Gastroesophageal sphincter (tissue), 4 donors: ENCODE measurements around the gene SYNGR3. TPM values are rescaled to one million over a fixed set of nuclear protein-coding genes. Genes with fewer than 3 reads are reported as not detected.
A peak's percentile ranks its signal among the peaks of the same experiment; 100 is the strongest.
"Not testable (repeated sequence)": the region's sequence is repeated elsewhere in the genome, so short reads cannot be mapped to it uniquely, and the experiment has no call there.

Experiments used
- ATAC-seq: fragments of 150-250 bp; one replicate; pipeline ENCODE4 v1.9.1; 2016; ENCODE audit warnings: mild to moderate bottlenecking, moderate library complexity
- H3K27ac ChIP-seq, 4 donors: fragments of 200-600 bp; sonication (generic) in 3 of 4; 1 replicate in 3 of 4; 2 replicates in 1 of 4; pipeline ENCODE4 v1.5.1; 2016 to 2019
- H3K27me3 ChIP-seq: fragments of 200-600 bp; sonication (generic); one replicate; pipeline ENCODE4 v1.5.1; 2019
- H3K36me3 ChIP-seq, 2 donors: fragments of 200-600 bp; sonication (generic); one replicate each; pipeline ENCODE4 v1.5.1; 2019; ENCODE audit warnings: control low read depth in 1 of 2
- H3K4me1 ChIP-seq, 3 donors: fragments of 200-600 bp; sonication (generic); 1 replicate in 2 of 3; 2 replicates in 1 of 3; pipeline ENCODE4 v1.5.1; 2016 to 2019; ENCODE audit warnings: control low read depth in 2 of 3
- H3K4me3 ChIP-seq, 2 donors: fragments of 200-600 bp; sonication (generic); one replicate each; pipeline ENCODE4 v1.5.1; 2019; ENCODE audit warnings: mild to moderate bottlenecking in 1 of 2, moderate library complexity in 1 of 2
- H3K9me3 ChIP-seq, 3 donors: fragments of 200-600 bp; sonication (generic); one replicate each; pipeline ENCODE4 v1.5.1; 2017 to 2019; ENCODE audit warnings: control low read depth in 2 of 3
- EP300 ChIP-seq: sonication (generic); formaldehyde crosslinking; IDR thresholded peaks from one replicate; pipeline ENCODE4 v1.6.1; 2017; ENCODE audit warnings: antibody characterized with exemption, mild to moderate bottlenecking
- POLR2A ChIP-seq, 2 donors: fragments of 450-650 bp; IDR thresholded peaks; one replicate each; pipeline ENCODE4 v1.6.1; 2017; ENCODE audit warnings: antibody characterized with exemption in 2 of 2, mild to moderate bottlenecking in 2 of 2, moderate library complexity in 1 of 2
- POLR2AphosphoS5 ChIP-seq: sonication (generic); formaldehyde crosslinking; IDR thresholded peaks from one replicate; pipeline ENCODE4 v1.6.1; 2017; ENCODE audit warnings: antibody characterized with exemption
- WGBS, 2 donors: methylation state at CpG; one replicate each; pipeline ENCODE4 v1.1.5; 2018; ENCODE audit warnings: low coverage in 1 of 2; 5-methylcytosine and 5-hydroxymethylcytosine counted together
- total RNA-seq, 4 donors: library from RNA; depleted of rRNA; stranded (reverse); fragments of >200 nt; gene quantifications; one replicate each; pipeline ENCODE4 v1.1.0, GENCODE V29; 2016
- TF ChIP-seq, protein P1 (sequence below), 4 experiments: fragments of 200-600 bp in 2 of 4; fragments of 450-650 bp in 2 of 4; sonication (generic) in 1 of 4; IDR thresholded peaks; one replicate each; pipeline ENCODE4 v1.5.1; 2017 to 2019; ENCODE audit warnings: antibody characterized with exemption in 4 of 4, mild to moderate bottlenecking in 2 of 4, moderate library complexity in 2 of 4

SYNGR3 gene
- total RNA-seq, 4 donors from 2014 or later = 1.2 to 5.1 (median 3.1) TPM; not detected in 1

DNA sequence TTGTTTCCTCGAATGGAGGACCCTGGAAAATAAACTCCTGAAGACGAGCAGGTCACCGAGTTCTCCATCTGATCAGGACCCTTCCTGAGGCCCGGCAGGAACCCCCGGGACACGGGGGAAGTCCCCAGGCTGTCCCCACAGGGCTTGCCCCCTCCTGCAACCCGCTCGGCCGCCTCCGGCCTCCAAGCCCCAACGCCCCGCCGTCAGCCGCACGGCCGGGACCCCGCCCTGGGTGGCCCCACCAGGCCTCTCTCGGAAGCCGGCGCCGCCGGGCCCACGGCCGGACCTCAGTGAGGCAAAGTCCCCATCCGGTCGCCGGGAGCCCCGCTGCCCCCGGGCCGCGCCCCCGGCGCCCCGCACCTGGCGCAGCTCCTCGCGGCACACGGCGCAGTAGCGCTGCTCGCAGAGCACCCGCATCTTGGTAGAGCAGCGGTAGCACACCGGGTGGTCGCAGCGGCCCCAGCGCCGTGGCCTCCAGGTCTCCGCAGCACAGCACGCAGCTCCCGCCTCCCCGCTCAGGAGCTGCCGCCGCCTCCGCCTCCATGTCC, 19.5 kb downstream of the SYNGR3 start:
- no peak for TF ChIP-seq POLR2AphosphoS5
- no peak for TF ChIP-seq POLR2A (IDR thresholded peaks at IDR 0.05)
- TF ChIP-seq EP300 = no peak
- TF ChIP-seq, protein P1, sequence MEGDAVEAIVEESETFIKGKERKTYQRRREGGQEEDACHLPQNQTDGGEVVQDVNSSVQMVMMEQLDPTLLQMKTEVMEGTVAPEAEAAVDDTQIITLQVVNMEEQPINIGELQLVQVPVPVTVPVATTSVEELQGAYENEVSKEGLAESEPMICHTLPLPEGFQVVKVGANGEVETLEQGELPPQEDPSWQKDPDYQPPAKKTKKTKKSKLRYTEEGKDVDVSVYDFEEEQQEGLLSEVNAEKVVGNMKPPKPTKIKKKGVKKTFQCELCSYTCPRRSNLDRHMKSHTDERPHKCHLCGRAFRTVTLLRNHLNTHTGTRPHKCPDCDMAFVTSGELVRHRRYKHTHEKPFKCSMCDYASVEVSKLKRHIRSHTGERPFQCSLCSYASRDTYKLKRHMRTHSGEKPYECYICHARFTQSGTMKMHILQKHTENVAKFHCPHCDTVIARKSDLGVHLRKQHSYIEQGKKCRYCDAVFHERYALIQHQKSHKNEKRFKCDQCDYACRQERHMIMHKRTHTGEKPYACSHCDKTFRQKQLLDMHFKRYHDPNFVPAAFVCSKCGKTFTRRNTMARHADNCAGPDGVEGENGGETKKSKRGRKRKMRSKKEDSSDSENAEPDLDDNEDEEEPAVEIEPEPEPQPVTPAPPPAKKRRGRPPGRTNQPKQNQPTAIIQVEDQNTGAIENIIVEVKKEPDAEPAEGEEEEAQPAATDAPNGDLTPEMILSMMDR (IDR thresholded peaks at IDR 0.05) = peak in 1 of 4 experiments; percentile 16
- H3K4me1 ChIP-seq = peaks cover 4 to 60% (median 36%) of the 10 kb centered on the region in 3 donors
- WGBS, 2 donors = no CpG with 5 or more reads among the region's 55 CpGs
- peak overlapping the region; percentile 85 to 95 (median 94) for H3K27ac ChIP-seq
- H3K36me3 ChIP-seq = peaks cover 0 to 9% of the 10 kb centered on the region in 2 donors
- H3K4me3 ChIP-seq = peak overlapping the region; percentile 70 to 90
- no peaks in the 10 kb centered on the region for H3K27me3 ChIP-seq
- ATAC-seq = peak; percentile 21
- no peaks in the 10 kb centered on the region for H3K9me3 ChIP-seq

DNA sequence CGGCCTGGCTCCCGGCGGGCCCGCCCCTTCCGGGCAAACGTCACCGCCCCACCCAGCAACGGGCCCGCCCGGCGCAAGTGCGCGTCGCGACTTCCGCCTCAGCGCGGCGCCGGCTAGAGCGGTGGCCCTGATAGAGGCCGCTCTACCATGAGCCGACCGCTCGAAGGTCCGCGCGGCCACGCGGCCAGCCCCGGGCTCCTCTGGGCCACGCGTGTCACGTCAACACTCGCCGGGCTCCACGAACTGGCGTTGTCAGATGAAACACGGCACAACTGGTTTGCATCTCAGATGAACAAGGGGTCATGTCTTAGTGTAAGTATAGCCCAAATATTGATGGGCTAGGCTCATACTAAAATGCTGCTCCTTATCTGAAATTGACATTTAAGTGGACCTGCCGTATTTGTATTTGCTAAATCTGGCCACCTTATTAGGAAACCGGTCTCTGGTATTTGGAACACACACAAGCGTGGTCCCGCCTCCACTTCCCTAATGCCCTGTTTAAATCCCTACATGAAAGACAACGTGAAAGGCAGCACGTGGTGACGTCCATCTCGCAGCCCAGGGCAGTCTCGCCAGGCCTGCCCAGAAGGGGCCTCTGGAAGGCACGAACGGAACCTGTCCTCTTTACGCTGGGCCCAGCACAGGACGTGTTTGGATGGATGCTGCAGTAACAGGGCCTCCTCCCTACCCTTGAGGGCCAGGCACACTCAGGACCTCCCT, 20.2 kb downstream of the SYNGR3 start, which contains the start of gene ZNF598:
Gene ZNF598, minus strand, starts transcription at position 31 of the 720 bp plus-strand sequence.
- peak; percentile 96 for ATAC-seq
- Histone ChIP-seq H3K27ac (peak within 1 kb of the TSS; percentile 92 to 95 (median 94)), H3K36me3 (peaks cover 0 to 4% of the 10 kb centered on the region in 2 donors), H3K4me3 (peak within 1 kb of the TSS; percentile 70 to 90), H3K9me3 (no peaks in the 10 kb centered on the region), H3K4me1 (peaks cover 4 to 53% (median 33%) of the 10 kb centered on the region in 3 donors), H3K27me3 (no peaks in the 10 kb centered on the region)
- WGBS, 2 donors = 0 to 8% methylated on average over 2 to 8 of the region's 52 CpGs
- TF ChIP-seq EP300 (no peak), POLR2A (IDR thresholded peaks at IDR 0.05) (peak; percentile 89 to 93), POLR2AphosphoS5 (peak; percentile 88)
- TF ChIP-seq, protein P1 (IDR thresholded peaks at IDR 0.05) = peak in 3 of 4 experiments; percentile 11 to 26 (median 20)

DNA sequence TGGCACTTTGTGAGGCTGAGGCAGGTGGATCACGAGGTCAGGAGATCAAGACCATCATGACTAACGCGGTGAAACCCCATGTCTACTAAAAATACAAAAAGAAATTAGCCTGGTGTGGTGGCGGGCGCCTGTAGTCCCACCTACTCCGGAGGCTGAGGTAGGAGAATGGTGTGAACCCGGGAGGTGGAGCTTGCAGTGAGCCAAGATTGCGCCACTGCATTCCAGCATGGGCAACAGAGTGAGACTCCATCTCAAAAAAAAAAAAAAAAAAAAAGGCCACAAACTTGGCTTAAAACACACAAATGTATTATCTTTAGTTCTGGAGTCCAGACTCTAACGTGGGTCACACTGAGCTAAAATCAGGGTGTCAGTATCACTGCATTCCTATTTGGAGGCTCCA, 22.0 kb downstream of the SYNGR3 start:
- H3K4me3 ChIP-seq, H3K27me3 ChIP-seq, H3K36me3 ChIP-seq, H3K9me3 ChIP-seq, ATAC-seq, H3K27ac ChIP-seq: not testable (repeated sequence)
- WGBS, 2 donors = 66 to 79% methylated on average over 4 to 9 of the region's 9 CpGs
- H3K4me1 ChIP-seq = peaks cover 4 to 35% (median 25%) of the 10 kb centered on the region in 3 donors

DNA sequence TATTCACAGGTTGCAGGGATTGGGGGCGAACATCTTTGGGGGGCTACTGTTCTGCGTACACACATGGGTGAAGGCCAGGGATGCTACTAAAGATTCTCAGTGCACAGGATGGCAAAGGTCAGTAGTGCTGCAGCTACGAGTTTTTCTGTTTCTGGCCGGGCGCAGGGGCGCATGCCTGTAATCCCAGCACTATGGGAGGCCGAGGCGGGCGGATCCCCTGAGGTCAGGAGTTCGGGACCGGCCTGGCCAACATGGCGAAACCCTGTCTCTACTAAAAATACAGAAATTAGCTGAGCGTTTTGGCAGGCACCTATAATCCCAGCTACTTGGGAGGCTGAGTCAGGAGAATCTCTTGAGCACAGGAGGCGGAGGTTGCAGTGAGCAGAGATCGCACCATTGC, 23.8 kb downstream of the SYNGR3 start:
- H3K9me3 ChIP-seq = no peaks in the 10 kb centered on the region
- H3K4me3 ChIP-seq = no peak overlapping the region
- TF ChIP-seq EP300 (no peak), POLR2AphosphoS5 (no peak), POLR2A (IDR thresholded peaks at IDR 0.05) (no peak)
- TF ChIP-seq, protein P1 (IDR thresholded peaks at IDR 0.05) = no peak
- no peak for ATAC-seq
- no peak overlapping the region for H3K27ac ChIP-seq
- peaks cover 0 to 17% (median 8%) of the 10 kb centered on the region in 3 donors for H3K4me1 ChIP-seq
- H3K36me3 ChIP-seq = no peaks in the 10 kb centered on the region
- H3K27me3 ChIP-seq = peaks cover 20% of the 10 kb centered on the region
- 77 to 82% methylated on average over 5 to 12 of the region's 15 CpGs for WGBS, 2 donors

DNA sequence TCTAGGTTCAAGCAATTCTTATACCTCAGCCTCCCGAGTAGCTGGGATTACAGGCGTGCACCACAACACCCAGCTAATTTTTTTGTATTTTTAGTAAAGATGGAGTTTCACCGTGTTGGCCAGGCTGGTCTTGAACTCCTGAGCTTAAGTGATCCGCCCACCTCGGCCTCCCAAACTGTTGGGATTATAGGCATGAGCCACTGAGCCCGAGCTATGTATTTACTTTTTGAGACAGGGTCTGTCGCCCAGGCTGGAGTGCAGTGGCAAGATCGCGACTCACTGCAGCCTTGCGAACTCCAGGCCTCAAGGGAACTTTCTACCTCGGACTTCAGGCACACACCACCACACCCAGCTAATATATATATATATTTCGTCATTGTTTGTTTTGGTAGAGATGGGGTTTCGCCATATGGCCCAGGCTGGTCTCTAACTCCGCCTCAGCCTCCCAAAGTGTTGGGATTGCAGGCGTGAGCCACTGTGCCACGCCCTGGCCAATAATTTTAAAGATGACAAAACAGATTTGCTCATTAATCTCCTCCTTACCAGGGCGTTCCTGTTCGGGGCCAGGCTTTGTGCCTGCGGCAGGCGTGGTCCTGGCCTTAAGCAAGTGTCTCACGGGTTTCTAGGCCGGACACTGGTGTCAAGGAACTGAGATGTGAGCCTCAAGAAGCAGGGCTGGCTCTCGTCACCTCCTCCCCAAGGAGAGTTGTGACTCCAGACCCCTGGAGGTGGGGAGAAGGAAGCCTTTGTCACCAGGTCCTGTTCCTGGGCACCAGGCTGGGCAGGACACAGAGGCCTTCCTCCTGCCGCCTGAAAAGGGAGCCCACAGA, 25.6 kb downstream of the SYNGR3 start:
- Histone ChIP-seq H3K36me3 (no peaks in the 10 kb centered on the region), H3K9me3 (no peaks in the 10 kb centered on the region), H3K4me3 (no peak overlapping the region), H3K27ac (no peak overlapping the region), H3K27me3 (peaks cover 38% of the 10 kb centered on the region), H3K4me1 (peaks cover 0 to 15% (median 8%) of the 10 kb centered on the region in 3 donors)
- 66 to 86% methylated on average over 4 to 15 of the region's 24 CpGs for WGBS, 2 donors
- TF ChIP-seq, protein P1 (IDR thresholded peaks at IDR 0.05) = no peak
- TF ChIP-seq POLR2AphosphoS5 (no peak), EP300 (no peak), POLR2A (IDR thresholded peaks at IDR 0.05) (no peak)
- no peak for ATAC-seq
